HG03571 (cell line): ENCODE measurements around the gene EFL1.
"Not testable (repeated sequence)": the region's sequence is repeated elsewhere in the genome, so short reads cannot be mapped to it uniquely, and the experiment has no call there.

Source experiments
- ATAC-seq: cut with Tn5 transposase; IDR thresholded peaks from one replicate; pipeline ENCODE4 v1.9.1; 2021; ENCODE audit not compliant: unreplicated experiment

EFL1 gene

DNA sequence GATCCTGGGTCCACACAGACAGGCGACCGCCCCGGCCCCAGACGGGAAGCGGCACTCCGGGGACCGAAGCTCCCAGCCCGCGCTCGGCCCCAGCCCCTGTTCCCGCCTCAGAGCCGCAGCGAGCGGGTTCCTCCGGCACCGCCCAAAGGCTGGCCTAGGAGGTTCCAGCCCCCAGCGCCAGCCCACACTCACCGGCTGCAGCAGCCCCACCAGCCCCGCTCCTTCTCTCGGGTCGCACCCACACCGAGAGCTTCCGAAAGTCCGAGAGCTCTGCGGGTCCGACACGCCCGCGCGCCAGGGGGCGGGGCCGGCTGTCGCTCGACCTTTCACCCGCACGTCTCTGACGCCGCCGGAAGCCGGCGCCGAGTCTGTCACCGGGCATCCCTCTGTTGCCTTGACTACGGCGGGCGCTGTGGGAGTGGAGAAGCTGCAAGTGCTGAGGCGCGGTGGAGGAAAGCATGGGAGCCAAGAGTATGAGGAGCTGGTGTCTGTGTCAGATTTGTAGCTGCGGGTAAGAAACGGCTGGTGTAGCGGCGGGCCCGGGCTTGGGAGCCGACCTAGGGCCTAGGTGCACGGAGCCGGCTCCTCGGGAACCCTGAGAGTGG, at the start of gene EFL1, which contains the start of gene SAXO2:
EFL1 (minus strand) TSS at position 313 of the 605 bp plus-strand sequence. CDS start 956 bp downstream, outside the sequence.
SAXO2 (plus strand) TSS at position 397 of the 605 bp plus-strand sequence; CDS start at position 459, 62 bp downstream.
- peak; percentile 97 for ATAC-seq

DNA sequence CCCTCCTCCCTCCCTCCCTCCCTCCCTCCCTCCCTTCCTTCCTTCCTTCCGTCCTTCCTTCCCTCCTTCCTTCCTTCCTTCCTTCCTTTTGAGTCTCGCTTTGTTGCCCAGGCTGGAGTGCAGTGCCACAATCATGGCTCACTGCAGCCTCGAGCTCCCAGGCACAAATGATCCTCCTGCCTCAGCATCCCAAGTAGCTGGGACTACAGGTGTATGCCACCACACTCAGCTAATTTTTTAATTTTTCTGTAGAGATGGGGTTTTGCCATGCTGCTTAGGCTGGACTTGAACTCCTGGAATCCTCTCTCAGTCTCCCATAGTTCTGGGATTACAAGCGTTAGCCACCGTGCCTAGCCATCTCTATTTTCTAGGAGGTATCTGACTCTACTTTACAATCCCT, 48.8 kb upstream of the EFL1 start:
- not testable (repeated sequence) for ATAC-seq

GRCh38 chr15:82309802-82310201, 47.3 kb upstream of the EFL1 start:
- ATAC-seq: no peak

DNA sequence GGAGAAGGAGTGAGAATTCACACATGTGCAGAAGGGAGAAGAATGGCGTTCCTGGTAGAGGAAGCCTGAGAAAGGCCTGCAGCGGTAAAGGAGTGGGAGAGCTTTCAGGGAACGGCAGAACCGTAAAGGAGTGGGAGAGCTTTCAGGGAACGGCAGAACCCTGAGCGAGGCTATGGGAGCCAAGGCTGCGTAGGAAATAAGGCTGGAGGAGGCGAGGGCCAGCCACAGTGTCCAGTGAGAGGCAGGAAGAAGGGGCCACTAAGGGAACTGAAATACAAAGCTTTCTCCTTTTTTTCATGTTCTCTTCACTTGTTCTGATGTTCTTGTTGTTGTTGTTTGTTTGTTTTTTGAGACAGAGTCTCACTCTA, 45.2 kb upstream of the EFL1 start:
- no peak for ATAC-seq

- no peak for ATAC-seq
These were observed 44.5 kb upstream of the EFL1 start for GRCh38 chr15:82306791-82307713.

DNA sequence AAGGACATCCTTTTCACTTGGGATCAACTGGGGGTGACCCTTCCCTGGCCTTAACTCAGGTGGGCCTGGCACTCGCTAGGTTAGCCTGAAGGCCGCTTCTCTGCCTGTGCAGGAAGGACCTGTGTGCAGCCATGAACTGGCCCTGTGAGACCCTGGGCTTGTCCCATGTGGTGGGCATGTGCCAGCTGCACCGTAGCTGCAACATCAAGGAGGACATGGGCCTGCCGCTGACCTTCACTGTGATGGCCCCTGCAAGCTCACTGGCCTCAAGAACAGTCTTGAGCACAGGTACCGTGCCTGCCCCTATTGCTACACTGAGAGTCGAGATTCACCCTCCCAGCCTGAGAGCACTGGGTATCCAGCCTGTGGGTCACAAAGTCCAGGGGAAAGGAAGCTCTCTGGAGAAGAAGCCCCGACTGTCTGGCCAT, 43.1 kb upstream of the EFL1 start:
- no peak for ATAC-seq

DNA sequence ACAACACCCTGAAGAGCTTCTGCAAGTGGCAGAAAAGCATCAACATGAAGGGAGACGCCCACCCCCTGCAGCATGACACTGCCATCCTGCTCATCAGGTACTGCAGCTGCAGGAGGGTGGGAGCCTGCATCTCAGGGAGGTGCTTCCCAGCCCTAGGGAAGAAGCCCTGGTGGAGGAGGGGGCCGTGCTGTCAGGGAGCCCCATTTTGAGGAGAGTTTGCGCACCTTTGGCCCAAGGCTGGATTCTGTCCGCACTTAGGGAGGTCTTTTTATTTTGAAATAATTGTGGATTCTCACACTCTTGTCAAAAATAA, 42.2 kb upstream of the EFL1 start:
- ATAC-seq: no peak

DNA sequence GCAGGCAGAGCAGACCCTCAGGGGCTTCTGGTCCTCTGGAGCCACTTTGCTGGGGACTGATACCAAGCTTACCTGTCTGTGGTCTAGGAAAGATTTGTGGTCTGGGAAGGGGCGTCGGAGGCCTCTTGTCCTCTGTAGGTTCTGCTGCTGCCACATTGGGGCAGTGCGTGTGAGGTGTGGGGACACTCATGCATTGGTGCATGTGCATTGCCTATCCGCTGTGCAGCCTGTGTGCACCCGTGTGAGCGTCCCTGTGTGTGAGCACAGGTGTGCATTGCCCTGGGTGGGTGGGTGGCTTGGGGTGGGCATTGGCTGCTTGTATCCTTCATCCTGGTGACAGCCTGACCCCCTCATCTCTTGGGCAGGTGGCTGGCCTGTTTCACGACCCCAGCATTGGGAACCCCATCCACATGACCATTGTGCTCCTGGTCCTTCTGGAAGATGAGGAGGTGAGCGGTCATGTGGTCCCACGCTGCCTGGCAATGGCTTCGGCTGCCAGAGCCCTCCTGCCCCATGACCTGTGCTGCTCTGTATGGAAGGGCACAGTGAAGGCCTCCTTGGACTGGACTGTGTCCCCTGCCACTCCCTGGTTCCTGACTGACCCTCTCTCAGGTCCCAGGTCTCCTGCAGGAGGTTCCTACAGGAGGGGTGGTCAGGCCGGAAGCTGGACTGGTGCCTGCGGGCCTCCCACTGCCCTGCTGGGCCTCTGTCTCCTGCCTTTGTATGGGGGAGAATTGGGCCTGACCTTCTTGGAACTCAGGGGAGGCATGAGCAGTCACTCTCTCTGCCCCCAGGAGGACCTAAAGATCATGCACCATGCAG, 41.6 kb upstream of the EFL1 start:
- ATAC-seq: no peak

- no peak for ATAC-seq
These were observed 38.9 kb upstream of the EFL1 start for GRCh38 chr15:82301296-82302016.

GRCh38 chr15:82300883-82301282, 38.3 kb upstream of the EFL1 start:
- no peak for ATAC-seq

DNA sequence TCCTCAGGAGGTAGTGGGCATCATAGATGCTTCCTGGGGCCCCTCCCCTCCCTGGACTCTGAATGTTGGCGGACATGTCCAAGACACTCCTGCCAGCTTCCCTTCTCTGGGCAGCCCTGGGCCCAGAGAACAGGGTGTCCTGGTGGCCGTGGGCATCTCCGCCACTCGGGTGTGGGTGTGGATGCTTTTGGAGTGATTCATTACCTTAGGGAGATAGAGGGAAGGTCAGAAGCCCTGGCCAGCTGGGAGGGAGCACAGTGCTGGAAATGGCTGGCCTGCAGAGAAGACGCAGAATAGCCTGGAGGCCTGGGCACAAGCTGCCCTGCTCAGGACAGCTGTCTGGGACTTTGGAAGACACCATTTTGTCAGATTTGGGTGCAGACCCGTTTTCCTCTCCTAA, 37.8 kb upstream of the EFL1 start:
- ATAC-seq: not testable (repeated sequence)

GRCh38 chr15:82299511-82299914, 37.0 kb upstream of the EFL1 start:
- ATAC-seq: not testable (repeated sequence)

GRCh38 chr15:82298520-82298919, 36.0 kb upstream of the EFL1 start:
- ATAC-seq: no peak

- ATAC-seq: no peak
These were observed 35.5 kb upstream of the EFL1 start for GRCh38 chr15:82298032-82298431.

GRCh38 chr15:82297546-82297945, 35.0 kb upstream of the EFL1 start:
- ATAC-seq: no peak

DNA sequence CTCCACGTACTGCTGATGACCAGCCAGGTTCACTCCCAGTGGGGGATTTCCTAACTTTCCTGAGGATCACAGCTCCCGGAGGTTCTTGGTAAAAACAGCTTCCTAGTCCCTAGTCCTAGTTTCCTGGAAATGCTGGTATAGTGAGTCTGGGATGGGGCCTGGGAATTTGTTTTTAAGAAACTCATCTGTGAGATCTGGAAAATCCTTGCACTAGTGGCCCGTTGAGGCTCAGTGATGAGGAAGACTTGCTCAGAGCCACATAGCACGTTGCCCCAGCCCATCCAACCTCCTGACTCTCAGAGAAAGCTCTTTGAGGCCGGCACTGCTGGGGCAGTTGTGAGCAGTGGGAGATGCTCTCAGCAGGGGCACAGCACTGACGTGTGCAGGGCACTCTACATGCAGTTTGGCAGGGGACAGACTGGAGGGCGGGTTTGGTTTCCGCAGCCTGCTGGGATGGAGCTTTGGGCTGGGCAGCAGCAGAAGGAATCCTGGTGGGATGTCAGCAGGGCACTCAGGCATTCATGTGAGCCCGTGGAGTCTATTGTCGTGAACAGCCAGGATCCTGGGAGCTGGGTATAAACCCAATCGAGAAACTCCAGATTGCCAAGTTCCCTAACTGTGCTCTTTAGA, 31.6 kb upstream of the EFL1 start:
- no peak for ATAC-seq

GRCh38 chr15:82292271-82292670, 29.7 kb upstream of the EFL1 start:
- no peak for ATAC-seq

DNA sequence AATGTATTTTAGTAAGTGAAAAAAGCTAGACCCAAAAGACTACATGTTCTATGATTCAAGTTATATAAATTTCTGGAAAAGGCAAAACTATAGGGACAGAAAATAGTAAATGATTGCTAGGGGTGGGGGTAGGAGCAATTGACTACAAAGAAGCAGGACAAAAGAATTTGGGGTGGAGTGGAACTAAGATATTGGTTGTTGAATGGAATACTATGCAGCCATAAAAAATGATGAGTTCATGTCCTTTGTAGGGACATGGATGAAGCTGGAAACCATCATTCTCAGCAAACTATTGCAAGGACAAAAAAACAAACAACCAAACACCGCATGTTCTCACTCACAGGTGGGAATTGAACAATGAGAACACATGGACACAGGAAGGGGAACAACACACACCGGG, 25.7 kb upstream of the EFL1 start:
- ATAC-seq: not testable (repeated sequence)

DNA sequence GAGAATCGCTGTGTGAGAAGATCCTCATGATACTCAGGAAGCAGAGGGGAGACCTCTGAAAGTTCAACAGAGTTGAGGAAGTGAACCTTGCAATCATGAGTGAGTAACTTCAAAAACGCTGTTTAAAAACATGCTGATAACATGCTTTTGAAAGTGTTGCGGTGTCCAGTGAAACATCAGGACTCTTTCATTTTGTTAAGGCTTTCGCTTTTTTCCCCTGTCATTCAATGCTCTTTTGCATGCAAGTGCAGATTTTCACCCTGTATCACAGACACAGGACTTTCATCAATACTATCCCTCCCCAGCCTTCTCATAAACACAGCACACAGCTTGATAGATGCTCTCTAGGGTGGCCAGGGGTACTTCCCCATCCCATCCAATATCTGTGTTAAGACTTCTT, 23.9 kb upstream of the EFL1 start:
- peak; percentile 94 for ATAC-seq

DNA sequence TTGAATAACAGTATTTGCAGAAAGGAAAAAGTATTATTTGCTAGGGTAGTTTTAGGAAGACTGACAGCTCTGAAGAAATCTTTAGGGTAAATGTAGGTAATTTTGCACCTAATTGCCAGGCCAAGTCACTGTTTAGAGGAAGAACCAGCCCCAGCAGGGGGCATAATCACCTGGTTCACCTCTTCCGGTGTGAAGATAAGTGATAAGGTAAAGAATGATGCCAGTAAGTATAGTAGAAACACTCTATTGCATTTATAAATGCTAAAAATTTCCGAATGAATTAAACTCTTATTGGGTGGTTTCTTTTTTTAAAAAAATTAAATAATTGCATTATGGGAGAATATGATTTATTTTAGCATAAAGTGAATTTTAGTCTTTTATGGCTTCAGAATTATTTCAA, 21.8 kb upstream of the EFL1 start:
- ATAC-seq: not testable (repeated sequence)
